IMR-90 (cell line): ENCODE measurements around the gene NEIL1. TPM values are rescaled to one million over a fixed set of nuclear protein-coding genes. Genes with fewer than 3 reads are reported as not detected.
"Not testable (repeated sequence)": the region's sequence is repeated elsewhere in the genome, so short reads cannot be mapped to it uniquely, and the experiment has no call there.

Experiments
- ATAC-seq: fragments of 200-7000 bp; cut with Tn5 transposase; 2 replicates; pipeline ENCODE4 v1.9.1; 2020; ENCODE audit warnings: low read depth, mild to moderate bottlenecking, moderate library complexity
- BruUV-seq: library from RNA; stranded (reverse); fragments of 400-500 nt; replicated peaks from 2 replicates; lab custom pipeline; 2021; lab: Mats Ljungman, UMichigan
- CTCF ChIA-PET: fragments of 300-600 bp; formaldehyde crosslinking; extraction: SDS; loops from one replicate; lab custom pipeline; 2021; ENCODE audit warnings: antibody characterized with exemption; lab: Yijun Ruan, JAX
- POLR2A ChIA-PET: fragments of 300-600 bp; sonication (Branson Sonifier 250); formaldehyde crosslinking; loops from one replicate; lab custom pipeline; 2022; ENCODE audit warnings: antibody characterized with exemption; ENCODE audit not compliant: unreplicated experiment; lab: Charles Lee
- DNase-seq: peaks from one replicate; pipeline ENCODE4 v3.0.0; 2013
- H2AFZ ChIP-seq: replicated peaks from 2 replicates; pipeline ENCODE3; 2013; ENCODE audit warnings: low read length, mild to moderate bottlenecking; ENCODE audit not compliant: poor library complexity
- H2AK5ac ChIP-seq: 2 replicates; pipeline ENCODE4 v1.6.1; 2013; ENCODE audit warnings: low read depth, low read length, inconsistent platforms
- H2AK9ac ChIP-seq: replicated peaks from 2 replicates; pipeline ENCODE3; 2013; ENCODE audit warnings: mild to moderate bottlenecking, low read depth, low read length, moderate library complexity; ENCODE audit not compliant: poor library complexity
- H2BK120ac ChIP-seq: 2 replicates; pipeline ENCODE4 v1.6.1; 2013; ENCODE audit warnings: low read depth, low read length, inconsistent platforms
- H2BK15ac ChIP-seq: 3 replicates; pipeline ENCODE4 v1.6.1; 2013; ENCODE audit warnings: low read depth, low read length, inconsistent platforms
- H2BK20ac ChIP-seq: 2 replicates; pipeline ENCODE4 v1.6.1; 2013; ENCODE audit warnings: low read depth, mild to moderate bottlenecking, inconsistent platforms, low read length, moderate library complexity
- H2BK5ac ChIP-seq: 2 replicates; pipeline ENCODE4 v1.6.1; 2013; ENCODE audit warnings: mild to moderate bottlenecking, low read depth, low read length, inconsistent platforms; ENCODE audit not compliant: poor library complexity, severe bottlenecking
- H3K14ac ChIP-seq: replicated peaks from 2 replicates; pipeline ENCODE4 v1.6.1; 2013; ENCODE audit warnings: low read depth, low read length, inconsistent platforms
- H3K18ac ChIP-seq: 2 replicates; pipeline ENCODE4 v1.6.1; 2013; ENCODE audit warnings: low read depth, low read length, control low read depth
- H3K23ac ChIP-seq: 2 replicates; pipeline ENCODE4 v1.6.1; 2013; ENCODE audit warnings: low read depth, low read length, inconsistent platforms
- H3K27ac ChIP-seq: 2 replicates; pipeline ENCODE4 v1.5.1; 2013; ENCODE audit warnings: mild to moderate bottlenecking, control low read depth, low read length; ENCODE audit not compliant: insufficient read depth
- H3K27me3 ChIP-seq: 2 replicates; pipeline ENCODE4 v1.6.1; 2013; ENCODE audit warnings: low read length; ENCODE audit not compliant: control insufficient read depth, insufficient read depth
- H3K36me3 ChIP-seq: 2 replicates; pipeline ENCODE4 v1.6.1; 2013; ENCODE audit warnings: low read length, mixed read lengths; ENCODE audit not compliant: control insufficient read depth, insufficient read depth
- H3K4ac ChIP-seq: 2 replicates; pipeline ENCODE4 v1.6.1; 2013; ENCODE audit warnings: low read depth, low read length, inconsistent platforms
- H3K4me1 ChIP-seq: 2 replicates; pipeline ENCODE4 v1.6.1; 2013; ENCODE audit warnings: low read length, mixed read lengths; ENCODE audit not compliant: control insufficient read depth, insufficient read depth
- H3K4me2 ChIP-seq: 2 replicates; pipeline ENCODE4 v1.6.1; 2013; ENCODE audit warnings: low read depth, mild to moderate bottlenecking, control low read depth, low read length, moderate library complexity
- H3K4me3 ChIP-seq: 2 replicates; pipeline ENCODE4 v1.5.1; 2013; ENCODE audit warnings: low read depth, mild to moderate bottlenecking, control low read depth, low read length, moderate library complexity; ENCODE audit not compliant: insufficient read depth
- H3K56ac ChIP-seq: 2 replicates; pipeline ENCODE4 v1.6.1; 2013; ENCODE audit warnings: low read length, inconsistent platforms; ENCODE audit not compliant: insufficient read depth; ENCODE audit errors: extremely low read depth
- H3K79me1 ChIP-seq, 2 experiments: 2 replicates each; pipeline ENCODE4 v1.6.1; 2013; ENCODE audit warnings: low read length in 2 of 2, inconsistent platforms in 1 of 2, low read depth in 1 of 2
- H3K9ac ChIP-seq: 2 replicates; pipeline ENCODE4 v1.6.1; 2013; ENCODE audit warnings: low read depth, low read length, control low read depth
- H3K9me1 ChIP-seq: 2 replicates; pipeline ENCODE4 v1.6.1; 2013; ENCODE audit warnings: low read length, inconsistent platforms; ENCODE audit not compliant: insufficient read depth
- H3K9me3 ChIP-seq: 2 replicates; pipeline ENCODE4 v1.6.1; 2013; ENCODE audit warnings: low read length; ENCODE audit not compliant: control insufficient read depth, insufficient read depth
- H4K20me1 ChIP-seq: 2 replicates; pipeline ENCODE4 v1.6.1; 2013; ENCODE audit warnings: low read length, inconsistent platforms; ENCODE audit not compliant: insufficient read depth
- H4K5ac ChIP-seq: 2 replicates; pipeline ENCODE4 v1.6.1; 2013; ENCODE audit warnings: mild to moderate bottlenecking, low read depth, low read length, control low read depth
- H4K8ac ChIP-seq, 2 experiments: 2 replicates each; pipeline ENCODE4 v1.6.1; 2013; ENCODE audit warnings: low read depth in 2 of 2, low read length in 2 of 2, control low read depth in 1 of 2, inconsistent platforms in 1 of 2
- H4K91ac ChIP-seq: 2 replicates; pipeline ENCODE4 v1.6.1; 2013; ENCODE audit warnings: low read depth, low read length, inconsistent platforms; ENCODE audit not compliant: insufficient read depth
- WGBS, 2 experiments: methylation state at CpG; one replicate each; pipeline versions ENCODE4 v1.1.5 to v1.1.7; 2013; ENCODE audit warnings: missing lambda C conversion rate in 2 of 2; ENCODE audit not compliant: insufficient read length in 1 of 2; ENCODE audit errors: extremely low coverage in 2 of 2; 5-methylcytosine and 5-hydroxymethylcytosine counted together
- dilution Hi-C: fragments of 300-500 bp; cut with HindIII; formaldehyde crosslinking; loops from one replicate; pipeline ENCODE4 v1.14.3; 2018; ENCODE audit warnings: low sequenced_read_pairs; ENCODE audit not compliant: unreplicated experiment
- in situ Hi-C: fragments of 300-500 bp; cut with MboI; formaldehyde crosslinking; loops from 3 replicates; pipeline ENCODE4 v1.14.3; 2019; ENCODE audit warnings: low sequenced_read_pairs, inconsistent platforms, mixed read lengths
- intact Hi-C: fragments of 100-400 bp; cut with micrococcal nuclease; formaldehyde crosslinking; loops from 2 replicates; pipeline ENCODE4 v1.10.0; 2022
- polyA plus RNA-seq, 3 experiments: library from polyadenylated mRNA; depleted of rRNA; stranded (reverse); fragments of >200 nt; gene quantifications; 2 replicates each; pipeline ENCODE4 v1.2.3, GENCODE V29; 2012; ENCODE audit warnings: low replicate concordance in 1 of 3
- total RNA-seq: library from RNA; depleted of rRNA; stranded (reverse); fragments of >200 nt; gene quantifications from 2 replicates; pipeline ENCODE4 v1.2.3, GENCODE V29; 2012

NEIL1 gene
- total and polyA plus RNA-seq, 2 of the 4 experiments (the other 2 are of a cell fraction), result 1.1 to 3.6 TPM

DNA sequence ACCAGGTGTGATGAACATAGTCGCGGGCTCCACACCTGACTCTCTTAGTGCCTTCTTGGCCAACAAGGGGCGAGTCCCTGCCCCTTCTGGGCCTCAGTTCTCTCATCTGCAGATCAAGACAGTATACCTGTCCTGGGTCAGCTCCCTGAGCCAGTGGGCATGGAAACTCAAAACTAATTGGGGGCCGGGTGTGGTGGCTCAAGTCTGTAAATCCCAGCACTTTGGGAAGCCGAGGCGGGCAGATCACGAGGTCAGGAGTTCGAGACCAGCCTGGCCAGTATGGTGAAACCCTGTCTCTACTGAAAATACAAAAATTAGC is 2.5 kb downstream of the NEIL1 start:
- H2BK120ac ChIP-seq, H3K9me3 ChIP-seq, POLR2A ChIA-PET, DNase-seq, intact Hi-C loops, H3K18ac ChIP-seq, H3K56ac ChIP-seq, H3K4me3 ChIP-seq, ATAC-seq, BruUV-seq, H2AK9ac ChIP-seq, H2BK5ac ChIP-seq, dilution Hi-C loops, H3K4me1 ChIP-seq, CTCF ChIA-PET, H4K91ac ChIP-seq, H2AK5ac ChIP-seq, H3K4me2 ChIP-seq, H4K5ac ChIP-seq, H3K27me3 ChIP-seq, H3K23ac ChIP-seq, H2BK15ac ChIP-seq, H3K79me1 ChIP-seq, H4K8ac ChIP-seq, H4K20me1 ChIP-seq, H2BK20ac ChIP-seq, H3K9ac ChIP-seq, H3K14ac ChIP-seq, in situ Hi-C loops, H3K36me3 ChIP-seq, H3K4ac ChIP-seq, H3K27ac ChIP-seq: not testable (repeated sequence)
- 85% methylated on average over 4 of the region's 8 CpGs; no CpG with 5 or more reads in 1 of the 2 experiments for WGBS, 2 experiments
- Histone ChIP-seq H3K9me1 (peaks cover 20% of the 10 kb centered on the region), H2AFZ (peak overlapping the region; percentile 47)
